PFSK-1 (cell line): ENCODE measurements around the gene GKN2.

Experiments used
- FOXP2 ChIP-seq: optimal IDR thresholded peaks from 2 replicates; pipeline ENCODE3; 2011; ENCODE audit warnings: borderline replicate concordance, control low read depth, inconsistent platforms; ENCODE audit not compliant: insufficient read depth; ENCODE audit errors: extremely low read length, extremely low read depth
- POLR2AphosphoS5 ChIP-seq: IDR thresholded peaks from 2 replicates; pipeline ENCODE4 v1.6.1; 2012; ENCODE audit warnings: low read depth, mild to moderate bottlenecking, control low read depth, low read length, moderate library complexity
- SIN3A ChIP-seq: IDR thresholded peaks from 2 replicates; pipeline ENCODE4 v1.6.1; 2012; ENCODE audit warnings: mild to moderate bottlenecking, low read length, moderate library complexity, borderline replicate concordance; ENCODE audit not compliant: insufficient read depth
- TAF1 ChIP-seq: IDR thresholded peaks from 2 replicates; pipeline ENCODE4 v1.6.1; 2012; ENCODE audit warnings: low read length, control low read depth, borderline replicate concordance; ENCODE audit not compliant: insufficient read depth
- TF ChIP-seq, protein P1 (sequence below), 2 experiments: IDR thresholded peaks; 2 replicates each; pipeline versions ENCODE4 v1.6.1 to v1.8.0; 2011 to 2012; ENCODE audit warnings: low read depth in 2 of 2, low read length in 2 of 2, control low read depth in 1 of 2, inconsistent platforms in 1 of 2, mild to moderate bottlenecking in 1 of 2, moderate library complexity in 1 of 2; ENCODE audit not compliant: insufficient read depth in 1 of 2

The GKN2 gene

DNA sequence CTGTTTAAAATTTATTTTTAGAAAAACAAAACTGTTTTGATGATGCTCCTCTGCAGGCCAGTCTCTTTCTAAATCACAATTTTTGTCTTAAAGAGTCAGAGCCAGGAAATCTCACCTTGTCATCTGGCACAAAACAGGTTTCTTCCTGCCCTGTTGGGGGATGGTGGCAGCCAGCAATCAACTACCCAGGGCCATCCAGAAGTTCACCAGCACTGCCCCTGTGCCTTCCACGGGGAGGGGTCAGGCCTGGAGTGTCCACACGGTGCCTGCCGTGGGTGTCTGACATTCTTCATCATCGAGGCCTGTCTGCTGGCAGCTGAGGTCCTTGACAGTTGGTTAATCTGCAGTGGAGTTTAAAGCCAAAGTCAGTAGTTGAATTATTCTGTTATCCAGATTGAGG, 41.4 kb downstream of the GKN2 start:
- TF ChIP-seq TAF1 (no peak), FOXP2 (no peak), POLR2AphosphoS5 (no peak), SIN3A (no peak)
- TF ChIP-seq, protein P1, sequence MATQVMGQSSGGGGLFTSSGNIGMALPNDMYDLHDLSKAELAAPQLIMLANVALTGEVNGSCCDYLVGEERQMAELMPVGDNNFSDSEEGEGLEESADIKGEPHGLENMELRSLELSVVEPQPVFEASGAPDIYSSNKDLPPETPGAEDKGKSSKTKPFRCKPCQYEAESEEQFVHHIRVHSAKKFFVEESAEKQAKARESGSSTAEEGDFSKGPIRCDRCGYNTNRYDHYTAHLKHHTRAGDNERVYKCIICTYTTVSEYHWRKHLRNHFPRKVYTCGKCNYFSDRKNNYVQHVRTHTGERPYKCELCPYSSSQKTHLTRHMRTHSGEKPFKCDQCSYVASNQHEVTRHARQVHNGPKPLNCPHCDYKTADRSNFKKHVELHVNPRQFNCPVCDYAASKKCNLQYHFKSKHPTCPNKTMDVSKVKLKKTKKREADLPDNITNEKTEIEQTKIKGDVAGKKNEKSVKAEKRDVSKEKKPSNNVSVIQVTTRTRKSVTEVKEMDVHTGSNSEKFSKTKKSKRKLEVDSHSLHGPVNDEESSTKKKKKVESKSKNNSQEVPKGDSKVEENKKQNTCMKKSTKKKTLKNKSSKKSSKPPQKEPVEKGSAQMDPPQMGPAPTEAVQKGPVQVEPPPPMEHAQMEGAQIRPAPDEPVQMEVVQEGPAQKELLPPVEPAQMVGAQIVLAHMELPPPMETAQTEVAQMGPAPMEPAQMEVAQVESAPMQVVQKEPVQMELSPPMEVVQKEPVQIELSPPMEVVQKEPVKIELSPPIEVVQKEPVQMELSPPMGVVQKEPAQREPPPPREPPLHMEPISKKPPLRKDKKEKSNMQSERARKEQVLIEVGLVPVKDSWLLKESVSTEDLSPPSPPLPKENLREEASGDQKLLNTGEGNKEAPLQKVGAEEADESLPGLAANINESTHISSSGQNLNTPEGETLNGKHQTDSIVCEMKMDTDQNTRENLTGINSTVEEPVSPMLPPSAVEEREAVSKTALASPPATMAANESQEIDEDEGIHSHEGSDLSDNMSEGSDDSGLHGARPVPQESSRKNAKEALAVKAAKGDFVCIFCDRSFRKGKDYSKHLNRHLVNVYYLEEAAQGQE (IDR thresholded peaks at IDR 0.05; ENCODE audit: insufficient read depth in 1 of 2, low read depth in 2 of 2, low read length in 2 of 2), result no peak

DNA sequence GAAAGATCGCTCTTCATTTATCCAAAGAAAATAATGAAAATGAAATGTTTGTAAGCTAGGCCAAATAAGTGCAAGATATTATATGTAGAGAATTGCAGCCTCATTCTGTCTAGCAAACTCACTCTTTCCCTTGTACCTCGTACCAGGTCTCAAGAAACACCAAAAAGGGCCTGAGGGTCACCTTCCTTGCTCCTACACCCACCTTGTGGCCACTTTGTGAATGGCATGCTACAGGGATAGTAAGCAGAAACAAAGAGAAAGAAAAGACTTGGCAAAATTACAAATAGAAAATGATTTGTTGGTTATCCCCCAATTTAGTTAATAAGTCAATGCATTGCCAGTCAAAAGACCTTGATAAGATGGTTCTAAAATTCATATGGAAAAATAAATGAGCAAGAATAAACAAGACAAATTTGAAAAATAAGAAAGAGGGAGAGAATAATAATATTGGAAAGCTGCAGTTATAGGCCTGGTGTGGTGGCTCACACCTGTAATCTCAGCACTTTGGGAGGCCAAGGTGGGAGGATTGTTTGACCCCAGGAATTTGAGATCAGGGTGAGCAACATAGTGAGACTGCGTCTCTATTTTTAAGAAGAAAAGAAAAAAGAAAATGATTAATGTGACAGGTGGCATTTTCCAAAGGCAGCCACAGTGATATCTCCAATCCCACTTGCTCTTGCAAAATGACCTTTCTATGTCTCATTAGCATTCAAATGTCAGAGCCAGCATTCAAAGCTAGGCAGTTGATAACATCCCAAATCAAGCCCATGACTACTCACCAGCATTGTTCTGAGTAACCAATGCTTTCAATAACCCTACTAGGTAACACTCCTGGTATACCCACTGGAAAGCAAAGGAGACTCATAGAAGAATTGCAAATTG, 42.7 kb downstream of the GKN2 start:
- TF ChIP-seq FOXP2 (no peak), TAF1 (no peak), SIN3A (no peak), POLR2AphosphoS5 (no peak)
- TF ChIP-seq, protein P1 (IDR thresholded peaks at IDR 0.05; ENCODE audit: insufficient read depth in 1 of 2, low read depth in 2 of 2, low read length in 2 of 2), result no peak

DNA sequence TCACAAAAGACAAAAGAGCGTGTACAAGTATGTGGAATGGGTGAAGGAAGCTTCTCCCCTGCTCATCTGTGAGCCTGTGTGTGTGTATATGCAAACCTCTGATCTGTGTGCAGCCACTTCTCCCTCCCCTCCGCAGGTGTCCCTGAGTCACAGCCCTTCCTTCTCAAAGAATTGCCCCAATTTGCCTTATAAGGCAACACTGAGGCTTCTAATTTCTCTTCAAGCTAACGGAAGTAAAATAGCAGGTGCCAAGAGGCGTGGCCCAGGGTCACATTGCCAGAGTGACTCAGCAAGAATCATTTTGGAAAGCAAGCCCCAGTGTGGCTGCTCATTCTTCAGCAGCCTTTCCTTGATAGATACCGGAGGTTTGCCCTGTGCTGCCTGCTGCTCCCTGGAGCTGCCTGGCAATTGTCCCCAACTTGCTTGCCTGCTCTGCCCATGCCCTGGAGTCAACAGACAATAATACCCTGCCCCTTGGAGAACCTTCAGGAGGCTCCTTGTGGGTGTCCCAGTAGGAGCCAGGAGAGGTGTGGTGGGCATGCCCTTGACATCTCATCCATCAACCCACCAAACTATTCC, 44.2 kb downstream of the GKN2 start:
- TF ChIP-seq SIN3A, result no peak

DNA sequence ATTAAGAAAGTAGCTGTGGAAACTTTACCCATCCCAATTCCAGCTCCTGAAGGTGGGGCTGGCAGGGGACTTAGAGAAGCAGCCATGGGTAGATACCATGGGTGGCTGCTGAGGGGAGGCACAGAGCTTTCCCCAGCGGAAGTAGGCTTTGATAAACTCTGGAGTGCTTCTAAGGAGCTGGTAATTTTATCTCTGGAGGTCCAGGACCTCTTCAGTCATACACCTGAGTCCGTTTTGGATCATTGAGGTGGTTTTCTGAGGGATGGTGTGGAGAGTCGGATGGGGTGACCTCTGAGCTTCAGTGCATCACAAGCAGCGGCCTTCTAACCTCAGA, 44.8 kb downstream of the GKN2 start:
- TF ChIP-seq, protein P1 (IDR thresholded peaks at IDR 0.05; ENCODE audit: insufficient read depth in 1 of 2, low read depth in 2 of 2, low read length in 2 of 2), result no peak
- no peak for TF ChIP-seq SIN3A
- TF ChIP-seq POLR2AphosphoS5, result no peak
- TF ChIP-seq FOXP2, result no peak
- no peak for TF ChIP-seq TAF1

DNA sequence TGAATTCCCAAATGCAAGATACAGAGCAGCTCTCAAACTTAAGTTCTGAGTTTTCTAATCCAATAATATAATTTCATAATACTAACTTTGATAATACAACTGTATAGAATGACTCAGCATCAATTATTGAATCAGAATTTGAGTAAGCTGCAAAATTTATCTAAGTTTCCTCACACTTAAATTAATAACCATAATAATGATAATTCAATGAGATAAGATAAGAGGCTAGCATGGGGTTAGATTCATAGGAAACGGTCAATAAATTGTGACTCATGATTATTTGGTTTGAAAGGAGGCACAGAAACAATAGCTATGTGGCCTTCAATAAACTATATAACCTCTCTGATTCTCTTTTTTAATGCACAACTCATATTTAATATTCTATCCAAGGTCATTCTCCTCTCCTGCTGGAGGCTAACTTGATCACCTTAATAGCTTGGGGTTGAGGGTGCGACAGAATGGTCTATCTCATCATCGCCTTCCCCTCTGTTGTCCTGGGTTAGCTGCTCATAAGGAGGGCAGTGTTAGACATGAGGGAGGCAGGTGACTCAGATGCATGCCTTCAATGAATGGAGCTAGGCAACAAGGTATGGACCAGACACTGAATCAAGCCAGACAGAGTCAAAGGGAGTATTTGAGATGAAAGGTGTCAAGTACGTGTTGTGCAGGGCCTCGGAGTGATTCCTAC, 45.3 kb downstream of the GKN2 start:
- TF ChIP-seq SIN3A (no peak), POLR2AphosphoS5 (no peak), TAF1 (no peak), FOXP2 (no peak)
- TF ChIP-seq, protein P1 (IDR thresholded peaks at IDR 0.05; ENCODE audit: insufficient read depth in 1 of 2, low read depth in 2 of 2, low read length in 2 of 2), result no peak
